ENCODE measurements around the gene GBP5.
"Not testable (repeated sequence)": the region's sequence is repeated elsewhere in the genome, so short reads cannot be mapped to it uniquely, and the experiment has no call there.

The GBP5 gene

GRCh38 chr1:89272269-89273041, at the start of gene GBP5:
Gene GBP5 (minus strand): TSS chr1:89272860. CDS start chr1:89269555, 3,305 bp downstream.
- peak; percentile 18 to 59 for DNase-seq (ENCODE audit: low read depth in 1 of 2, low spot score in 1 of 2)

- DNase-seq (ENCODE audit: low read depth in 1 of 2, low spot score in 1 of 2): no peak
Measured at GRCh38 chr1:89322402-89322801, 49.7 kb upstream of the GBP5 start.

- DNase-seq (ENCODE audit: low read depth in 1 of 2, low spot score in 1 of 2): no peak
Measured at GRCh38 chr1:89312572-89312971, 39.9 kb upstream of the GBP5 start.

GRCh38 chr1:89311757-89312156, 39.1 kb upstream of the GBP5 start:
- no peak for DNase-seq (ENCODE audit: low read depth in 1 of 2, low spot score in 1 of 2)

GRCh38 chr1:89310976-89311375, 38.3 kb upstream of the GBP5 start:
- DNase-seq (ENCODE audit: low read depth in 1 of 2, low spot score in 1 of 2): no peak

GRCh38 chr1:89310505-89310904, 37.8 kb upstream of the GBP5 start:
- DNase-seq (ENCODE audit: low read depth in 1 of 2, low spot score in 1 of 2): no peak

- DNase-seq (ENCODE audit: low read depth in 1 of 2, low spot score in 1 of 2): no peak
Measured at GRCh38 chr1:89309828-89310227, 37.2 kb upstream of the GBP5 start.

- DNase-seq (ENCODE audit: low read depth in 1 of 2, low spot score in 1 of 2): no peak
Measured at GRCh38 chr1:89306273-89306672, 33.6 kb upstream of the GBP5 start.

- DNase-seq (ENCODE audit: low read depth in 1 of 2, low spot score in 1 of 2): no peak
Measured at GRCh38 chr1:89305493-89305892, 32.8 kb upstream of the GBP5 start.

GRCh38 chr1:89304572-89305230, 32.0 kb upstream of the GBP5 start:
- DNase-seq (ENCODE audit: low read depth in 1 of 2, low spot score in 1 of 2): no peak

- DNase-seq (ENCODE audit: low read depth in 1 of 2, low spot score in 1 of 2): no peak
Measured at GRCh38 chr1:89302697-89303332, 30.2 kb upstream of the GBP5 start.

GRCh38 chr1:89299739-89300463, 27.2 kb upstream of the GBP5 start:
- DNase-seq (ENCODE audit: low read depth in 1 of 2, low spot score in 1 of 2): not testable (repeated sequence)

GRCh38 chr1:89298461-89298860, 25.8 kb upstream of the GBP5 start:
- DNase-seq (ENCODE audit: low read depth in 1 of 2, low spot score in 1 of 2): no peak

GRCh38 chr1:89295187-89295586, 22.5 kb upstream of the GBP5 start:
- DNase-seq (ENCODE audit: low read depth in 1 of 2, low spot score in 1 of 2): no peak

- no peak for DNase-seq (ENCODE audit: low read depth in 1 of 2, low spot score in 1 of 2)
Measured at GRCh38 chr1:89291276-89291675, 18.6 kb upstream of the GBP5 start.

- no peak for DNase-seq (ENCODE audit: low read depth in 1 of 2, low spot score in 1 of 2)
Measured at GRCh38 chr1:89288051-89288340, 15.3 kb upstream of the GBP5 start.

GRCh38 chr1:89287181-89288050, 14.8 kb upstream of the GBP5 start:
- no peak for DNase-seq (ENCODE audit: low read depth in 1 of 2, low spot score in 1 of 2)

GRCh38 chr1:89286549-89287180, 14.0 kb upstream of the GBP5 start:
- no peak for DNase-seq (ENCODE audit: low read depth in 1 of 2, low spot score in 1 of 2)

GRCh38 chr1:89285745-89286380, 13.2 kb upstream of the GBP5 start:
- no peak for DNase-seq (ENCODE audit: low read depth in 1 of 2, low spot score in 1 of 2)

All from activated CD4-positive, alpha-beta T cell treated with anti-CD3 and anti-CD28 coated beads, Interleukin-2, amount 50 U/mL, for 24 hours (primary cell).